Mucosa of stomach (tissue), 1 donor: ENCODE results near the gene ZNF20.

Experiments
- H3K27me3 ChIP-seq: one replicate; pipeline ENCODE4 v1.7.0; 2013; ENCODE audit warnings: mild to moderate bottlenecking, low read length; ENCODE audit not compliant: control insufficient read depth, insufficient read depth
- H3K36me3 ChIP-seq: one replicate; pipeline ENCODE4 v1.7.0; 2013; ENCODE audit warnings: low read length; ENCODE audit not compliant: control insufficient read depth, insufficient read depth
- H3K4me1 ChIP-seq: one replicate; pipeline ENCODE4 v1.7.0; 2013; ENCODE audit warnings: mild to moderate bottlenecking, low read length; ENCODE audit not compliant: control insufficient read depth, insufficient read depth
- H3K4me3 ChIP-seq: one replicate; pipeline ENCODE4 v1.7.0; 2013; ENCODE audit warnings: low read length
- H3K9ac ChIP-seq: one replicate; pipeline ENCODE4 v1.7.0; 2013; ENCODE audit warnings: mild to moderate bottlenecking, low read length, moderate library complexity
- H3K9me3 ChIP-seq: one replicate; pipeline ENCODE4 v1.7.0; 2013; ENCODE audit warnings: mild to moderate bottlenecking, low read length, moderate library complexity; ENCODE audit not compliant: control insufficient read depth
- donor health status: Pancreatic carcinoma.

Gene ZNF20

GRCh38 chr19:12141405-12141736, 1.2 kb upstream of the ZNF20 start:
- Histone ChIP-seq H3K27me3 (no peaks in the 10 kb centered on the region), H3K36me3 (peaks cover 4% of the 10 kb centered on the region), H3K9ac (no peak overlapping the region), H3K4me3 (no peak overlapping the region), H3K9me3 (no peaks in the 10 kb centered on the region), H3K4me1 (peaks cover 16% of the 10 kb centered on the region)

- Histone ChIP-seq H3K36me3 (peaks cover 3% of the 10 kb centered on the region), H3K9me3 (no peaks in the 10 kb centered on the region), H3K4me3 (peak overlapping the region; percentile 92), H3K27me3 (no peaks in the 10 kb centered on the region), H3K9ac (no peak overlapping the region), H3K4me1 (peaks cover 16% of the 10 kb centered on the region)
Measured at GRCh38 chr19:12140545-12141404, 625 bp upstream of the ZNF20 start.

DNA sequence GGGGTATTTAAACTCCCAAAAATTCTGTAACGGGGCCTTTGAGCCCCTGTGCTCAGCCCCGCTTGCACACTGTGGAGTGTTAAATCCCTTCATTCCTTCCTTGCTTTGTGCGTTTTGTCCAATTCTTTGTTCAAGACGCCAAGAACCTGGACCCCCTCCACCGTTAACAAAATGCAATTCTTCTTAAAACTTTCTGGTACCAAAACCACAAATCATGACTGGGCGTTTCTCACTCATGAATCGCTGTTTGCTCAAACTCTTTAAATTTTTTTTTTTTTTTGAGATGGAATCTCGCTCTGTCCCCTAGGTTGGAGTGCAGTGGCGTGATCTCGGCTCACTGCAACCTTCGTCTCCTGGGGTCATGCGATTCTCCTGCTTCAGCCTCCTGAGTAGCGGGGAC, 881 bp downstream of the ZNF20 start:
- H3K4me1 ChIP-seq, result peaks cover 16% of the 10 kb centered on the region
- no peaks in the 10 kb centered on the region for H3K9me3 ChIP-seq
- peak overlapping the region; percentile 89 for H3K9ac ChIP-seq
- H3K27me3 ChIP-seq, result no peaks in the 10 kb centered on the region
- no peaks in the 10 kb centered on the region for H3K36me3 ChIP-seq
- H3K4me3 ChIP-seq, result peak overlapping the region; percentile 92

DNA sequence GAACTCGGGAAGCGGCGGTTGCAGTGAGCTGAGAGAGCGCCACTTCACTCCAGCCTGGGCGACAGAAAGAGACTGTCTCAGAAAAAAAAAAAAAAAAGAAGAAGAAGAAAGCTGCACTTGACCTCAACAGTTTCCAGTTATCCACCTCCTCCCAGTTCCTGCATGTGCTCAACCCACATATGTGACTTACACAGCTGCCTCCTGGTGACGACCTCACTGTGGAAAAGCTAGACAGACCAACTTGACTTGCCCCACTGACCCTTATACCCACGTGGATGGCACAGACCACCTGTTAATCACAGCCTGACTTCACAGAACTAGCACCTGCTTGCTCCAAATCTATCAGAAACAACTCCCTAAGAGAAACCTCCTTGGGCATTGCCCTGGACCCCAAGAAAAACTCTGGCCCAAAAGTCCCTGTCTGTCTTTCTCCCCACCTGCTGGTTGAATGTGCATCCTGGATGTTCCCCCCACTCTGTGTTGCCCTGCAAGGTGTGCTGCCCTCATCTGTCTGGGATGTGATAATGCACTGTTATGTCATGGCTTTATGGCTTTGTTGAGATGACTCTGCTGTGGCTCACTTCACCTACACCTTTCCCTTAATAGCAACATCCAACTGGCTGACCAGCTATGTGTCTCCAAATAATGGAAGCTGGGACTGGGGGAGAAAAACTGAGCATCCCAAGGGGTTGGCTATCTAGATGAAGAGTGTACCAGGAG, 2.8 kb downstream of the ZNF20 start:
- Histone ChIP-seq H3K4me3 (no peak overlapping the region), H3K9ac (no peak overlapping the region), H3K9me3 (peaks cover 16% of the 10 kb centered on the region), H3K27me3 (no peaks in the 10 kb centered on the region), H3K36me3 (peaks cover 15% of the 10 kb centered on the region), H3K4me1 (peaks cover 16% of the 10 kb centered on the region)

DNA sequence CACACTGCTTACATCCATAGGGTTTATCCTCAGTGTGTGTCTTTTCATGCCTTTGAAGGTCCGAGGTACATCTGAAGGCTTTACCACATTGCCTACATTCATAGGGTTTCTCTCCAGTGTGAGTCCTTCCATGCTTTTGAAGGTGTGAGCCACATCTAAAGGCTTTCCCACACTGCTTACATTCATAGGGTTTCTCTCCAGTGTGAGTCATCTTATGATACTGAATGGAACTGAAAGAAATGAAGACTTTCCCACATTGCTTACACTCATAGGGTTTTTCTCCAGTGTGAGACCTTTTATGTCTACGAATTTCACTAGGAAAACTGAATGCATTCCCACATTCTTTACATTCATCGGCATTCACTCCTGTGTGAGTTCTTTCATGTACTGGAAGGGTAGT, 7.1 kb downstream of the ZNF20 start:
- Histone ChIP-seq H3K27me3 (no peaks in the 10 kb centered on the region), H3K4me3 (no peak overlapping the region), H3K4me1 (no peaks in the 10 kb centered on the region), H3K36me3 (peaks cover 18% of the 10 kb centered on the region), H3K9ac (no peak overlapping the region), H3K9me3 (peaks cover 17% of the 10 kb centered on the region)

DNA sequence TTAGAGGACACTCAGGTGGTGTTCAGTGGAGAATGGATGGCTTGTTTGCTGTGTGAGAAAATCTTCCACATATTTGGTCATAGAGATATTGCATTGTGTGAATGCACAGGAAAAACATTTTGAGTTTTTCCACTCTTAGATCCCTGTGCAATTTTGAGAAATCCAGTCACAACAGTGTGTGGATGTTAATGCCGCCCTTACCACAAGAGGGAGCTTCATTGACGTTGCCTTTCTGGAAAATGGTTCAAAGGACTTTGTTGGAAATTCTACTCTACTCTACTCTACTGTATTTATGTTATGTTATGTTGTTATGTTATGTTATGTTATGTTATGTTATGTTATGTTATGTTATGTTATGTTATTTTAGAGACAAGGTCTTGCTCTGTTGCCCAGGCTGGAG, 13.4 kb downstream of the ZNF20 start:
- H3K4me1 ChIP-seq, result no peaks in the 10 kb centered on the region
- H3K36me3 ChIP-seq, result no peaks in the 10 kb centered on the region
- H3K9me3 ChIP-seq, result no peaks in the 10 kb centered on the region
- H3K9ac ChIP-seq, result no peak overlapping the region
- H3K4me3 ChIP-seq, result no peak overlapping the region
- no peaks in the 10 kb centered on the region for H3K27me3 ChIP-seq

DNA sequence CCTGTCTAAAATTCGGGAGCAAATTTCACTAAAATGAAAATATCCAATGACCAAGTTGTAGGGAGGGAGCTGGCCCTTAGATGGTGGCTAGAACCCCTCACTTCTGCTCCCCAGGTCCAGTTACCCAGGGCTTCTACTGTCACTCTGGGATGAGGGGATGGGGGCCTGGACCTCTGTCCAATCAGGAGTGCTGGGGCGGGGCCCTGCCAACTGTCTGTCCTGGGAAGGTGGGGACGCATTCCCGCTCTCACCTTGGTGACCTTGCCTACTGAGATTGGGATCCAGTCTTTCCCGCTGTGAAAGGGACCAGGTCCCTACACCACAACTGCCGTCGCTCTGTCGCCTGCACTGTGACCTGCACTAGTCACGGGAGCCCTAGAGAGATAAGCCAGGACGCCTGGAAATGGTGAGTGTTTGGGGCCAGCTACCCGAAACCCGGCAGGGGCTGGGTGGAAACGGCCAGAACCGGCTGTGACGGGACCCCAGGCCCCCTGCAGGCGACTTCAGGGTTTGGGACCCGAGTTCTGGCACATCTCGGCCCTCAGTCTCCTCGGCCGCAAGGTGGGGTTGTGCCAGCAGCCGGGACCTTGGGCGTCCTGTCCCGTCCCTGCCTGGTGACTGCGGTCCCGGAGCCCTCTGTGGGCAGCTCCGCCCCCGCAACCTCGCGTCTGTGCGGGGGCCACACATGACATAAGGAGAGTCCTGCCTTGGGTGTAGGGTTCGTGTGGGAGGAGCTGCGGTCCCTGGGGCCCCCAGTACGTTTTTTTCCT, 22.8 kb downstream of the ZNF20 start:
- H3K9me3 ChIP-seq, result no peaks in the 10 kb centered on the region
- no peaks in the 10 kb centered on the region for H3K4me1 ChIP-seq
- no peak overlapping the region for H3K4me3 ChIP-seq
- H3K27me3 ChIP-seq, result no peaks in the 10 kb centered on the region
- H3K9ac ChIP-seq, result no peak overlapping the region
- H3K36me3 ChIP-seq, result no peaks in the 10 kb centered on the region

DNA sequence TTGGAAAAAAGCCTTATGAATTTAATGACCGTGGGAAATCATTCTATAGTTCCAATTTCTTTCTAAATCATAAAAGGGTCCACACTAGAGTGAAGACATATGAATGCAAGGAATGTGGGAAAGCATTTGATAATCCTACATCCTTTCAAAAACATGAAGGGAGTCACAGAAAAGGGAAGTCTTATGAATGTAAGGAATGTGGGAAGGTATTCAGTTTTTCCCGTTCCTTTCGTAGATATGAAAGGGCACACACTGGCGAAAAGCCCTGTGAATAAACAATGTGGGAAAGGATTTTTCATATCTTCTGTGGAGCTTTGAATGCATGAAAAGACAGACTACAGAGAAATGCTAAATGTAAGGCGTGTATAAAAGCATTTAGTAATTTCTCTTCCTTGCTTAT, 27.0 kb downstream of the ZNF20 start:
- no peak overlapping the region for H3K9ac ChIP-seq
- H3K4me1 ChIP-seq, result no peaks in the 10 kb centered on the region
- H3K36me3 ChIP-seq, result no peaks in the 10 kb centered on the region
- H3K9me3 ChIP-seq, result no peaks in the 10 kb centered on the region
- H3K27me3 ChIP-seq, result no peaks in the 10 kb centered on the region
- no peak overlapping the region for H3K4me3 ChIP-seq

GRCh38 chr19:12112701-12113100, 27.4 kb downstream of the ZNF20 start:
- H3K27me3 ChIP-seq, result no peaks in the 10 kb centered on the region
- H3K4me1 ChIP-seq, result no peaks in the 10 kb centered on the region
- H3K4me3 ChIP-seq, result no peak overlapping the region
- no peak overlapping the region for H3K9ac ChIP-seq
- no peaks in the 10 kb centered on the region for H3K36me3 ChIP-seq
- H3K9me3 ChIP-seq, result no peaks in the 10 kb centered on the region

GRCh38 chr19:12111943-12112637, 28.1 kb downstream of the ZNF20 start:
- Histone ChIP-seq H3K9ac (no peak overlapping the region), H3K9me3 (no peaks in the 10 kb centered on the region), H3K4me3 (no peak overlapping the region), H3K4me1 (no peaks in the 10 kb centered on the region), H3K27me3 (no peaks in the 10 kb centered on the region), H3K36me3 (no peaks in the 10 kb centered on the region)

GRCh38 chr19:12111176-12111575, 29.0 kb downstream of the ZNF20 start:
- Histone ChIP-seq H3K4me3 (no peak overlapping the region), H3K27me3 (no peaks in the 10 kb centered on the region), H3K36me3 (no peaks in the 10 kb centered on the region), H3K9me3 (no peaks in the 10 kb centered on the region), H3K9ac (no peak overlapping the region), H3K4me1 (no peaks in the 10 kb centered on the region)
